Skeletal muscle satellite cell (primary cell): ENCODE measurements around the gene ANXA4.

Experiments
- H3K27me3 ChIP-seq: 2 replicates; pipeline ENCODE4 v1.7.0; 2013; ENCODE audit warnings: low read length; ENCODE audit not compliant: control insufficient read depth, insufficient read depth
- H3K36me3 ChIP-seq: 2 replicates; pipeline ENCODE4 v1.7.0; 2013; ENCODE audit warnings: mild to moderate bottlenecking, control low read depth, low read length; ENCODE audit not compliant: insufficient read depth
- H3K4me1 ChIP-seq: 2 replicates; pipeline ENCODE4 v1.7.0; 2013; ENCODE audit warnings: low read length; ENCODE audit not compliant: control insufficient read depth, insufficient read depth
- H3K4me2 ChIP-seq: 2 replicates; pipeline ENCODE4 v1.7.0; 2013; ENCODE audit warnings: mild to moderate bottlenecking, low read length
- H3K4me3 ChIP-seq: 2 replicates; pipeline ENCODE4 v1.7.0; 2013; ENCODE audit warnings: low read length
- H3K9ac ChIP-seq: 2 replicates; pipeline ENCODE4 v1.7.0; 2013; ENCODE audit warnings: mild to moderate bottlenecking, low read depth, low read length, moderate library complexity
- H3K9me3 ChIP-seq: replicated peaks from 2 replicates; pipeline ENCODE4 v1.7.0; 2013; ENCODE audit warnings: mild to moderate bottlenecking, control low read depth, low read length

ANXA4 gene

GRCh38 chr2:69785358-69785757, 43.4 kb downstream of the ANXA4 start:
- H3K4me2 ChIP-seq = no peak overlapping the region
- peaks cover 16% of the 10 kb centered on the region for H3K4me1 ChIP-seq
- no peaks in the 10 kb centered on the region for H3K27me3 ChIP-seq
- no peak overlapping the region for H3K4me3 ChIP-seq
- H3K9me3 ChIP-seq = no peaks in the 10 kb centered on the region
- peaks cover 7% of the 10 kb centered on the region for H3K36me3 ChIP-seq
- H3K9ac ChIP-seq = no peak overlapping the region

GRCh38 chr2:69786052-69786560, 44.2 kb downstream of the ANXA4 start:
- Histone ChIP-seq H3K9me3 (no peaks in the 10 kb centered on the region), H3K27me3 (no peaks in the 10 kb centered on the region), H3K4me3 (no peak overlapping the region), H3K4me1 (peaks cover 22% of the 10 kb centered on the region), H3K36me3 (peaks cover 7% of the 10 kb centered on the region), H3K4me2 (no peak overlapping the region), H3K9ac (no peak overlapping the region)

GRCh38 chr2:69789175-69789721, 47.3 kb downstream of the ANXA4 start:
- peak overlapping the region; percentile 43 for H3K9ac ChIP-seq
- H3K36me3 ChIP-seq = peaks cover 7% of the 10 kb centered on the region
- peak overlapping the region; percentile 36 for H3K4me2 ChIP-seq
- peak overlapping the region; percentile 5 for H3K4me3 ChIP-seq
- no peaks in the 10 kb centered on the region for H3K27me3 ChIP-seq
- H3K9me3 ChIP-seq = no peaks in the 10 kb centered on the region
- peaks cover 28% of the 10 kb centered on the region for H3K4me1 ChIP-seq

- peak overlapping the region; percentile 1 for H3K4me3 ChIP-seq
- peak overlapping the region; percentile 36 for H3K4me2 ChIP-seq
- H3K36me3 ChIP-seq = peaks cover 7% of the 10 kb centered on the region
These were observed 48.1 kb downstream of the ANXA4 start for GRCh38 chr2:69789772-69790600.

GRCh38 chr2:69790601-69790959, 48.6 kb downstream of the ANXA4 start:
- peak overlapping the region; percentile 43 for H3K9ac ChIP-seq
- peaks cover 7% of the 10 kb centered on the region for H3K36me3 ChIP-seq
- H3K27me3 ChIP-seq = no peaks in the 10 kb centered on the region
- no peaks in the 10 kb centered on the region for H3K9me3 ChIP-seq
- H3K4me1 ChIP-seq = peaks cover 28% of the 10 kb centered on the region
- no peak overlapping the region for H3K4me3 ChIP-seq
- H3K4me2 ChIP-seq = peak overlapping the region; percentile 36

More at GRCh38 chr2:69789772-69790600, 48.1 kb downstream of the ANXA4 start:
- Histone ChIP-seq H3K27me3 (no peaks in the 10 kb centered on the region), H3K9ac (peak overlapping the region; percentile 43), H3K9me3 (no peaks in the 10 kb centered on the region), H3K4me1 (peaks cover 28% of the 10 kb centered on the region)

GRCh38 chr2:69791045-69791444, 49.1 kb downstream of the ANXA4 start:
- Histone ChIP-seq H3K36me3 (peaks cover 7% of the 10 kb centered on the region), H3K27me3 (no peaks in the 10 kb centered on the region), H3K9me3 (no peaks in the 10 kb centered on the region), H3K4me3 (no peak overlapping the region), H3K9ac (no peak overlapping the region), H3K4me2 (no peak overlapping the region), H3K4me1 (peaks cover 28% of the 10 kb centered on the region)

- Histone ChIP-seq H3K4me2 (no peak overlapping the region), H3K9me3 (no peaks in the 10 kb centered on the region), H3K36me3 (no peaks in the 10 kb centered on the region), H3K4me3 (no peak overlapping the region), H3K27me3 (no peaks in the 10 kb centered on the region), H3K4me1 (peaks cover 13% of the 10 kb centered on the region), H3K9ac (no peak overlapping the region)
These were observed 54.2 kb downstream of the ANXA4 start for GRCh38 chr2:69796174-69796573.

- no peak overlapping the region for H3K4me3 ChIP-seq
- H3K36me3 ChIP-seq = no peaks in the 10 kb centered on the region
- no peaks in the 10 kb centered on the region for H3K9me3 ChIP-seq
- H3K4me1 ChIP-seq = peaks cover 8% of the 10 kb centered on the region
- no peak overlapping the region for H3K9ac ChIP-seq
- H3K27me3 ChIP-seq = no peaks in the 10 kb centered on the region
- no peak overlapping the region for H3K4me2 ChIP-seq
These were observed 55.3 kb downstream of the ANXA4 start for GRCh38 chr2:69797235-69797634.

- Histone ChIP-seq H3K9ac (no peak overlapping the region), H3K4me2 (no peak overlapping the region), H3K9me3 (no peaks in the 10 kb centered on the region), H3K4me3 (no peak overlapping the region), H3K4me1 (peaks cover 8% of the 10 kb centered on the region), H3K27me3 (no peaks in the 10 kb centered on the region), H3K36me3 (no peaks in the 10 kb centered on the region)
These were observed 55.9 kb downstream of the ANXA4 start for GRCh38 chr2:69797836-69798289.

GRCh38 chr2:69798290-69798908, 56.5 kb downstream of the ANXA4 start:
- Histone ChIP-seq H3K4me3 (peak overlapping the region; percentile 44), H3K27me3 (no peaks in the 10 kb centered on the region), H3K4me2 (peak overlapping the region; percentile 44), H3K36me3 (no peaks in the 10 kb centered on the region), H3K9me3 (no peaks in the 10 kb centered on the region), H3K4me1 (peaks cover 8% of the 10 kb centered on the region), H3K9ac (peak overlapping the region; percentile 19)

GRCh38 chr2:69798909-69799526, 57.1 kb downstream of the ANXA4 start:
- H3K4me2 ChIP-seq = peak overlapping the region; percentile 44
- H3K4me1 ChIP-seq = peaks cover 8% of the 10 kb centered on the region
- H3K27me3 ChIP-seq = no peaks in the 10 kb centered on the region
- peak overlapping the region; percentile 19 for H3K9ac ChIP-seq
- no peaks in the 10 kb centered on the region for H3K36me3 ChIP-seq
- H3K4me3 ChIP-seq = peak overlapping the region; percentile 44
- no peaks in the 10 kb centered on the region for H3K9me3 ChIP-seq
